ENCODE measurements around the gene NHP2. TPM values are rescaled to one million over a fixed set of nuclear protein-coding genes. Genes with fewer than 3 reads are reported as not detected.

The NHP2 gene
- total RNA-seq, 1 donor from 2014 or later, result 149 TPM

DNA sequence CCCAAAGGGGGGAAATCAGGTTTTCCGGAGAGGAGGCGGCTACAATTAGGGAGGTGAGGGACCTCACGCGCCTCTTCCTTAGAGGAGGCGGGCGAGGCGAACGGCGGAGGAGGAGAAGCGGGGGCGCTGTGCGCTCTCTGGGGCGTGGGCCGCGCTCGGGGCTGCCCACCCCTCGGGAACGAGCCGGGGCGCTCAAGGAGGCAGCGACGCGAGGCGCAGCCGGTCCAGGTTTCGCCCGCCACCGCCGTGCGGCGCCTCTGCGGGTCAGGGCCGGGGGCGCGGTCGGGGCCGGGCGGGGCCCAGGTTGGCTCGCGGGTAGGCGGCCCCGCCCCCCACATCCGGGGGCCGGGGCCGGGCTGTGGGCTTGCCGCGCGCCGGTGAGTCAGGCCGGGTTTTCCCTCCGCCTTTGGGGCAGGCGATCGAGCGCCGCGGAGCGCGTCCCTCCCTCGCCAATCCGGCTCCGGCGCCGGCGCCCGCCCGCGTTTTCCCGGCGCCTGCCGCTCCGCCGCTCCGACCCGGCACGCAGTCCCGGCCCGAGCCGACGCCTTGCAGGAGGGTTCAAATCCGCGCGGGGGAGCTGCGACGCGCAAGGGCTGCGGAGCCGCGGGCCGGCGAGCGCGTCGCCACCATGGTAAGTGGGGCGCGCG, 40.4 kb downstream of the NHP2 start, which contains the start of gene N4BP3:
Gene N4BP3 (plus strand): TSS at position 392 of the 647 bp plus-strand sequence. CDS start 6,052 bp downstream, outside the sequence.
- Mint-ChIP-seq H3K27me3 (ENCODE audit: low read depth, unreplicated experiment) (peaks cover 30% of the 10 kb centered on the region), H3K9me3 (ENCODE audit: unreplicated experiment) (no peaks in the 10 kb centered on the region), H3K4me1 (ENCODE audit: low read depth, unreplicated experiment) (peaks cover 8% of the 10 kb centered on the region), H3K4me3 (ENCODE audit: unreplicated experiment) (peak within 1 kb of the TSS; percentile 88), H3K27ac (ENCODE audit: unreplicated experiment) (peak within 1 kb of the TSS; percentile 75), H3K36me3 (ENCODE audit: low read depth, unreplicated experiment) (no peaks in the 10 kb centered on the region)
- H3K4me1 ChIP-seq (ENCODE audit: insufficient read depth, low read length), result peaks cover 5% of the 10 kb centered on the region
- peak within 1 kb of the TSS; percentile 77 for H3K4me2 ChIP-seq (ENCODE audit: low read length)
- no peak for TF ChIP-seq EZH2 (IDR thresholded peaks at IDR 0.05; ENCODE audit: insufficient read depth, low read length)
- TF ChIP-seq, protein P1, sequence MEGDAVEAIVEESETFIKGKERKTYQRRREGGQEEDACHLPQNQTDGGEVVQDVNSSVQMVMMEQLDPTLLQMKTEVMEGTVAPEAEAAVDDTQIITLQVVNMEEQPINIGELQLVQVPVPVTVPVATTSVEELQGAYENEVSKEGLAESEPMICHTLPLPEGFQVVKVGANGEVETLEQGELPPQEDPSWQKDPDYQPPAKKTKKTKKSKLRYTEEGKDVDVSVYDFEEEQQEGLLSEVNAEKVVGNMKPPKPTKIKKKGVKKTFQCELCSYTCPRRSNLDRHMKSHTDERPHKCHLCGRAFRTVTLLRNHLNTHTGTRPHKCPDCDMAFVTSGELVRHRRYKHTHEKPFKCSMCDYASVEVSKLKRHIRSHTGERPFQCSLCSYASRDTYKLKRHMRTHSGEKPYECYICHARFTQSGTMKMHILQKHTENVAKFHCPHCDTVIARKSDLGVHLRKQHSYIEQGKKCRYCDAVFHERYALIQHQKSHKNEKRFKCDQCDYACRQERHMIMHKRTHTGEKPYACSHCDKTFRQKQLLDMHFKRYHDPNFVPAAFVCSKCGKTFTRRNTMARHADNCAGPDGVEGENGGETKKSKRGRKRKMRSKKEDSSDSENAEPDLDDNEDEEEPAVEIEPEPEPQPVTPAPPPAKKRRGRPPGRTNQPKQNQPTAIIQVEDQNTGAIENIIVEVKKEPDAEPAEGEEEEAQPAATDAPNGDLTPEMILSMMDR (IDR thresholded peaks at IDR 0.05; ENCODE audit: insufficient read depth, low read depth, low read length), result no peak
- DNase-seq (ENCODE audit: low read depth) (peak; percentile 22), FAIRE-seq (no peak)
- peaks cover 36% of the 10 kb centered on the region for H3K27me3 ChIP-seq (ENCODE audit: insufficient read depth, low read length)
- no peaks in the 10 kb centered on the region for H3K9me3 ChIP-seq (ENCODE audit: insufficient read depth, low read depth, low read length)
- H3K79me2 ChIP-seq (ENCODE audit: insufficient read depth, low read length), result no peaks in the 10 kb centered on the region
- no peaks in the 10 kb centered on the region for H3K36me3 ChIP-seq (ENCODE audit: insufficient read depth, low read length)
- no peak within 1 kb of the TSS for H3K27ac ChIP-seq (ENCODE audit: low read depth, low read length)
- H2AFZ ChIP-seq (ENCODE audit: low read depth, low read length), result no peak within 1 kb of the TSS
- peak within 1 kb of the TSS; percentile 37 for H3K4me3 ChIP-seq (ENCODE audit: insufficient read depth, low read depth, low read length)
- H3K9ac ChIP-seq (ENCODE audit: low read length), result no peak within 1 kb of the TSS
- H4K20me1 ChIP-seq (ENCODE audit: insufficient read depth, low read length), result peaks cover 6% of the 10 kb centered on the region

DNA sequence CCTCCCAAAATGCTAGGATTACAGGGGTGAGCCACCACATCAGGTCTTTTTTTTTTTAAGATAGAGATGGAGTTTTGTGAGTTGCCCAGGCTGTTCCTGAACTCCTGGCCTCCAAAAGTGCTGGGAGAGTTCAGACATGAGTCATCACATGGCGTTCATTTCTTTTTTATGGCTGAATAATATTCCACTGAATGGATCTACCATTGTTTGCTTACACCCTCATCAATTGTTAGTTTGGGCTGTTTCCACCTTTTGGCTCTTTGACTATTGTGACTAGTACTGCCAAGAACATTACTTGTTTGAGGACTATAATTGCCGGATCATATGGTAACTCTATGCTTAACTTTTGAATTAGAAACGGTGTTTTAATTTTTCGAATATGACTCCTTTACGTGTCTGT, 41.1 kb downstream of the NHP2 start:
- H3K79me2 ChIP-seq (ENCODE audit: insufficient read depth, low read length), result no peaks in the 10 kb centered on the region
- H3K9ac ChIP-seq (ENCODE audit: low read length), result no peak overlapping the region
- H3K9me3 ChIP-seq (ENCODE audit: insufficient read depth, low read depth, low read length), result no peaks in the 10 kb centered on the region
- peak overlapping the region; percentile 77 for H3K4me2 ChIP-seq (ENCODE audit: low read length)
- H3K27me3 ChIP-seq (ENCODE audit: insufficient read depth, low read length), result peaks cover 36% of the 10 kb centered on the region
- H3K36me3 Mint-ChIP-seq (ENCODE audit: low read depth, unreplicated experiment), result no peaks in the 10 kb centered on the region
- DNase-seq (ENCODE audit: low read depth) (no peak), FAIRE-seq (no peak)
- H3K4me1 ChIP-seq (ENCODE audit: insufficient read depth, low read length), result peaks cover 5% of the 10 kb centered on the region
- no peak overlapping the region for H2AFZ ChIP-seq (ENCODE audit: low read depth, low read length)
- TF ChIP-seq, protein P1 (IDR thresholded peaks at IDR 0.05; ENCODE audit: insufficient read depth, low read depth, low read length), result no peak
- TF ChIP-seq EZH2 (IDR thresholded peaks at IDR 0.05; ENCODE audit: insufficient read depth, low read length), result no peak
- no peak overlapping the region for H3K27ac Mint-ChIP-seq (ENCODE audit: unreplicated experiment)
- no peak overlapping the region for H3K27ac ChIP-seq (ENCODE audit: low read depth, low read length)
- no peak overlapping the region for H3K4me3 ChIP-seq (ENCODE audit: insufficient read depth, low read depth, low read length)
- no peaks in the 10 kb centered on the region for H3K9me3 Mint-ChIP-seq (ENCODE audit: unreplicated experiment)
- H3K4me3 Mint-ChIP-seq (ENCODE audit: unreplicated experiment), result peak overlapping the region; percentile 88
- H3K4me1 Mint-ChIP-seq (ENCODE audit: low read depth, unreplicated experiment), result peaks cover 8% of the 10 kb centered on the region
- no peaks in the 10 kb centered on the region for H3K36me3 ChIP-seq (ENCODE audit: insufficient read depth, low read length)
- peaks cover 6% of the 10 kb centered on the region for H4K20me1 ChIP-seq (ENCODE audit: insufficient read depth, low read length)
- H3K27me3 Mint-ChIP-seq (ENCODE audit: low read depth, unreplicated experiment), result peaks cover 34% of the 10 kb centered on the region

DNA sequence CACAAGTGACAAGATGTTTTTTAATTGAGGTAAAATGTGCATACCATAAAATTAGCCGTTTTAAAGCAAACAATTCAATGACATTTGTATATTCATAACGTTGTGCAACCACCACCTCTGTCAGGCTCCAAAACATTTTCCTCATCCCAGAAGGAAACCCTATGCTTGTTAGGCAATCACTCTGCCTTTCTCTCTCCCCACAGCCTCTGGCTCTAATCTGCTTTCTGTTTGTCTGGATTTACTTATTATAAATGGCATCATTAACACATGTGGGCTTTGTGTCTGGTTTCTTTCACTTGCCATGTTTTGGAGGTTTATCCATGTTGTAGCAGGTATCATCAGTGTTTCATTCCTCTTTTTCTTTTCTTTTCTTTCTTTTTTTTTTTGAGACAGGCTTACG, 41.8 kb downstream of the NHP2 start:
- Histone ChIP-seq H3K4me3 (ENCODE audit: insufficient read depth, low read depth, low read length) (no peak overlapping the region), H4K20me1 (ENCODE audit: insufficient read depth, low read length) (peaks cover 6% of the 10 kb centered on the region), H3K79me2 (ENCODE audit: insufficient read depth, low read length) (no peaks in the 10 kb centered on the region), H3K36me3 (ENCODE audit: insufficient read depth, low read length) (no peaks in the 10 kb centered on the region), H3K27ac (ENCODE audit: low read depth, low read length) (no peak overlapping the region), H2AFZ (ENCODE audit: low read depth, low read length) (no peak overlapping the region), H3K9me3 (ENCODE audit: insufficient read depth, low read depth, low read length) (no peaks in the 10 kb centered on the region), H3K27me3 (ENCODE audit: insufficient read depth, low read length) (peaks cover 30% of the 10 kb centered on the region), H3K9ac (ENCODE audit: low read length) (no peak overlapping the region), H3K4me2 (ENCODE audit: low read length) (no peak overlapping the region), H3K4me1 (ENCODE audit: insufficient read depth, low read length) (peaks cover 5% of the 10 kb centered on the region)
- H3K9me3 Mint-ChIP-seq (ENCODE audit: unreplicated experiment), result no peaks in the 10 kb centered on the region
- no peak for TF ChIP-seq EZH2 (IDR thresholded peaks at IDR 0.05; ENCODE audit: insufficient read depth, low read length)
- TF ChIP-seq, protein P1 (IDR thresholded peaks at IDR 0.05; ENCODE audit: insufficient read depth, low read depth, low read length), result no peak
- peaks cover 8% of the 10 kb centered on the region for H3K4me1 Mint-ChIP-seq (ENCODE audit: low read depth, unreplicated experiment)
- no peak for DNase-seq (ENCODE audit: low read depth)
- H3K4me3 Mint-ChIP-seq (ENCODE audit: unreplicated experiment), result no peak overlapping the region
- no peak for FAIRE-seq
- H3K36me3 Mint-ChIP-seq (ENCODE audit: low read depth, unreplicated experiment), result no peaks in the 10 kb centered on the region
- peaks cover 32% of the 10 kb centered on the region for H3K27me3 Mint-ChIP-seq (ENCODE audit: low read depth, unreplicated experiment)
- no peak overlapping the region for H3K27ac Mint-ChIP-seq (ENCODE audit: unreplicated experiment)
